Measurements from ENCODE around the gene AADACL4. TPM values are rescaled to one million over a fixed set of nuclear protein-coding genes. Genes with fewer than 3 reads are reported as not detected.
A peak's percentile ranks its signal among the peaks of the same experiment; 100 is the strongest.

AADACL4 gene
- total RNA-seq (not detected), polyA plus RNA-seq (not detected)
- long read RNA-seq, donor 1 = 0 reads
- long read RNA-seq, donor 2 = 0 reads
- long read RNA-seq, donor 3 = 0 reads

DNA sequence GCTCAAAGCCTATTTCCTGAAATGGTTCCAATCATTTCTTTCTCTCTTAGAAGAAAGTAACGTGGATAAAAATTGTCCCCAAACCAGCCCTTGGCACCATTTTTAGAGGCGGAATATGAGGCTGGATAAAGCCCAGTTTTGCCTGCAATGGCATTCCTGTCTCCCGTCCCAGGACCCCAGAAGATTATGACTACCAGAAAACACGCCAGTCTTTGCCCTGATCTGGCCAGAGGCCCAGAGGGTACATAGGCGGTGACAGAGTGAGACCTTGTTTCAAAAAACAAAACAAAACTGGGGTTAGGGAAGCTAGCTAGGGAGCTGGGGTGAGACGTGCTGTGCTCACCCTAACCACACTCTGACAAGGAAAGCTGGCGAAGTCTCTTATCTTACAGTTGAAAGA is at the start of gene AADACL4:
TSS of gene AADACL4 (plus strand) at position 301 of the 400 bp plus-strand sequence. CDS start 462 bp downstream, outside the sequence.
- Histone ChIP-seq H3K27me3 (no peaks in the 10 kb centered on the region), H3K36me3 (no peaks in the 10 kb centered on the region), H3K27ac (no peak within 1 kb of the TSS), H3K4me1 (no peaks in the 10 kb centered on the region), H3K9me3 (peaks cover 0 to 34% (median 23%) of the 10 kb centered on the region in 11 donors), H3K4me3 (no peak within 1 kb of the TSS)
- WGBS, 2 donors = 83 to 89% methylated on average over 7 of the region's 7 CpGs
- intact Hi-C loops (cut with DNase I) = no loop called here
- ATAC-seq (no peak), DNase-seq (no peak)
- TF ChIP-seq, protein P1, sequence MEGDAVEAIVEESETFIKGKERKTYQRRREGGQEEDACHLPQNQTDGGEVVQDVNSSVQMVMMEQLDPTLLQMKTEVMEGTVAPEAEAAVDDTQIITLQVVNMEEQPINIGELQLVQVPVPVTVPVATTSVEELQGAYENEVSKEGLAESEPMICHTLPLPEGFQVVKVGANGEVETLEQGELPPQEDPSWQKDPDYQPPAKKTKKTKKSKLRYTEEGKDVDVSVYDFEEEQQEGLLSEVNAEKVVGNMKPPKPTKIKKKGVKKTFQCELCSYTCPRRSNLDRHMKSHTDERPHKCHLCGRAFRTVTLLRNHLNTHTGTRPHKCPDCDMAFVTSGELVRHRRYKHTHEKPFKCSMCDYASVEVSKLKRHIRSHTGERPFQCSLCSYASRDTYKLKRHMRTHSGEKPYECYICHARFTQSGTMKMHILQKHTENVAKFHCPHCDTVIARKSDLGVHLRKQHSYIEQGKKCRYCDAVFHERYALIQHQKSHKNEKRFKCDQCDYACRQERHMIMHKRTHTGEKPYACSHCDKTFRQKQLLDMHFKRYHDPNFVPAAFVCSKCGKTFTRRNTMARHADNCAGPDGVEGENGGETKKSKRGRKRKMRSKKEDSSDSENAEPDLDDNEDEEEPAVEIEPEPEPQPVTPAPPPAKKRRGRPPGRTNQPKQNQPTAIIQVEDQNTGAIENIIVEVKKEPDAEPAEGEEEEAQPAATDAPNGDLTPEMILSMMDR (IDR thresholded peaks at IDR 0.05) = no peak

DNA sequence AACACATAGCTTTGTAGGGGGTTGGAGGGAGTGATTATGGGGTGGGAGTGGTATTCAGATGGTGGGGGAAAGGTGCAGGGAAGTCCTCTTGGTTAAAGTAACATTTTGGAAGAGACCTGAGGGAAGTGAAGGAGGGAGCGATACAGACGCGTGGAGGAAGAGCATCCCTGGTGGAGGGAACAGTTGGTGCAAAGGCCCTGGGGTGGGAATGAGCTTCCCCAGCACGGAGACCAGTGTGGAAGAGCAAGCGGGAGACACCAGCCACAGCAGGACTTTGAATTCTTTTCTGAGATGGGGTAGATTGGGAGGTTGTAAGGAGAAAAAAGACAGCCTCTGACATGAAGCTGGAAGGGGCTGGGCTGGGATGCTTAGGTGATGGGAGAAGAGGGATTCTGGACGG is 49.4 kb upstream of the AADACL4 start:
- intact Hi-C loops (cut with DNase I) = loop anchor here in 5 of 10 donors (2.0 to 5.0 kb wide), 4 partner anchors 22 to 52 kb away; no protein-coding TSS in a partner anchor
- Histone ChIP-seq H3K36me3 (peaks cover 0 to 4% (median 0%) of the 10 kb centered on the region in 9 donors), H3K9me3 (no peaks in the 10 kb centered on the region), H3K27ac (peak overlapping the region; percentile 79 to 95 (median 91)), H3K4me3 (peak overlapping the region in 5 of 10 donors; percentile 5 to 46 (median 45)), H3K27me3 (peaks cover 0 to 4% (median 0%) of the 10 kb centered on the region in 7 donors), H3K4me1 (peaks cover 68 to 100% (median 94%) of the 10 kb centered on the region in 9 donors)
- DNase-seq (no peak), ATAC-seq (no peak)
- WGBS, 2 donors = 87% methylated on average over 6 of the region's 6 CpGs
- TF ChIP-seq, protein P1 (IDR thresholded peaks at IDR 0.05) = no peak

DNA sequence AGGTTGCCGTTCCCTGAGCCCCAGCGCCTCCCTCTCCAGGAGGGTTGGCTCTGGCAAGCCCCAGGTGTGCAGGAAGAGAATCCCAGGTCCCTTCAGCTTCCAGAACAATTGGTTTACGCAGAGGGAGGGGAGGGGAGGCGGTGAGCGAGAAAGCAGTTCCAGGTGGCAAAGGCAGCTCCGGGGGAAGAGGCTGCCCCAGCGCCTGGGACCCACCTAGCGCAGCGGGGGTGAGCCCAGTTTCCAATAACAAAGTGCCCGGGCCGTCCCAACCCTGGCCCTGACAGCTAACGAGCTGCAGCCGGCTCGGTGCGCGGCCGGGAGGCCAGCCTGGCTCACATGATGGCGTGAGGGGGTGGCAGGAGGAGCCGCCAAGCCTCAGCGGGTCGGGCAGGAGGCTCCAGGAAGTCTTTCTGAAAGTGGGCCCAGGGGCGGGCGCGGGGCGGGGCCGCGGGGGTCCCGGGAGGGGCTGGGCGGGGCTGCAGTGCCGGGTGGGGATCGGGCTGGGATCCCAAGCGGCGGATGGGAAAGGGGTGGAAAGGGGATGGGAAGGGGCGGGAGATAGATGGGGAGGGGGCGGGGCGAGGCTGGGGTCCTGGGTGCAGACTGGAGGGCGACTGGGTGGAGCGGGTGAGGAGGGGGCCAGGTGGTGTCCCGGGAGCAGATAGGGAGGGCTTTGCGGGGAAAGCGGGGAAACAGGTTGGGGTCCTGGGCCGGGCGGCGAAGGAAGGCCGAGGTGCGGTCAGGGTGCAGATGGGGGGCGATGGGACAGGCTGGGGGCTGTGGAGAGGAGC is 48.7 kb upstream of the AADACL4 start:
- Histone ChIP-seq H3K27ac (peak overlapping the region; percentile 72 to 95 (median 91)), H3K36me3 (peaks cover 0 to 4% (median 0%) of the 10 kb centered on the region in 9 donors), H3K4me1 (peaks cover 70 to 100% (median 94%) of the 10 kb centered on the region in 9 donors), H3K4me3 (peak overlapping the region in 9 of 10 donors; percentile 14 to 46 (median 39)), H3K9me3 (no peaks in the 10 kb centered on the region), H3K27me3 (peaks cover 0 to 4% (median 0%) of the 10 kb centered on the region in 7 donors)
- WGBS, 2 donors = 14 to 20% methylated on average over 47 of the region's 47 CpGs
- ATAC-seq (peak; percentile 23 to 61 (median 40)), DNase-seq (peak; percentile 71 to 81)
- intact Hi-C loops (cut with DNase I) = loop anchor here in 5 of 10 donors (2.0 to 5.0 kb wide), 5 partner anchors 22 to 143 kb away; no protein-coding TSS in a partner anchor
- TF ChIP-seq, protein P1 (IDR thresholded peaks at IDR 0.05) = no peak

DNA sequence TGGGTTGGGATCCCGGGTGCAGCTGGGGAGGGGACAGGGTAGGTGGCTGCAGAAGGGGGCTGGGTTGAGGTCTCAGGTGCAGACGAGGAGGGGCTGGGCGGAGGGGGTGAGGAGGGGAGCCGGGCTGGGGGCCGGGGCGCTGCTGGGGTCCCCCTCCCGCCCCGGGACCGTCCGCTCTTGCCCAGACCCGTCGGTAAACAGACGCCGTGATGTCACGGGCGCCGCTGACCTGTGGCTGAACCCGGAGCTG is 48.2 kb upstream of the AADACL4 start:
- peak in 2 of 8 donors; percentile 1 to 11 for ATAC-seq

More for the DNA sequence above, 48.2 kb upstream of the AADACL4 start:
- intact Hi-C loops (cut with DNase I) = loop anchor here in 2 of 10 donors (2.0 to 5.0 kb wide), 2 partner anchors 21 to 143 kb away; no protein-coding TSS in a partner anchor
- WGBS, 2 donors = 3 to 7% methylated on average over 3 to 18 of the region's 18 CpGs
- peak overlapping the region in 9 of 10 donors; percentile 14 to 46 (median 39) for H3K4me3 ChIP-seq
- H3K27ac ChIP-seq = peak overlapping the region; percentile 72 to 95 (median 91)
- H3K27me3 ChIP-seq = peaks cover 0 to 4% (median 0%) of the 10 kb centered on the region in 7 donors
- peaks cover 70 to 100% (median 94%) of the 10 kb centered on the region in 9 donors for H3K4me1 ChIP-seq
- H3K36me3 ChIP-seq = peaks cover 0 to 4% (median 0%) of the 10 kb centered on the region in 9 donors
- TF ChIP-seq, protein P1 (IDR thresholded peaks at IDR 0.05) = no peak
- no peaks in the 10 kb centered on the region for H3K9me3 ChIP-seq
- no peak for DNase-seq

All from heart right ventricle (tissue), 16 donors.